GDM1 (cell line): ENCODE results near the gene POMC.
"Not testable (repeated sequence)": the region's sequence is repeated elsewhere in the genome, so short reads cannot be mapped to it uniquely, and the experiment has no call there.

Experiments
- DNase-seq: peaks from one replicate; lab custom pipeline; 2025; lab: John Stamatoyannopoulos, UW

Gene POMC

GRCh38 chr2:25176541-25177181, 8.3 kb upstream of the POMC start:
- DNase-seq = no peak

DNA sequence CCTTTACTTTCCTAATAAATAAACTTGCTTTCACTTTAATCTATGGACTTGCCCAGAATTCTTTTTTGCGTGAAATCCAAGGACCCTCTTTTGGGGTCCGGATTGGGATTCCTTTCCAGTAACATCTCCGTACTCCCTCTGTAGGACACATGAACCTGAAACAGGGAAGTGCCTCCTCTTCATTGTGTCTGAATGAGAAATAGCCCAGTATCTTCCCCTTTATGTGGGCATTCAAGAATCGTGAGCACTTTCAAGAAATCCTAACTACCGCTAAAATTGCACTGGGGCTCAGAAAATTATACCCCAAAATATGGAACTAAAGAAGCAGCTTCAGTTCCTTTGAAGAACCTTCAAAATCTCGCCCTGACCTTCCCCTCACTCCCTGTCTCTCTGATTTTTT, 7.8 kb upstream of the POMC start:
- DNase-seq = no peak

DNA sequence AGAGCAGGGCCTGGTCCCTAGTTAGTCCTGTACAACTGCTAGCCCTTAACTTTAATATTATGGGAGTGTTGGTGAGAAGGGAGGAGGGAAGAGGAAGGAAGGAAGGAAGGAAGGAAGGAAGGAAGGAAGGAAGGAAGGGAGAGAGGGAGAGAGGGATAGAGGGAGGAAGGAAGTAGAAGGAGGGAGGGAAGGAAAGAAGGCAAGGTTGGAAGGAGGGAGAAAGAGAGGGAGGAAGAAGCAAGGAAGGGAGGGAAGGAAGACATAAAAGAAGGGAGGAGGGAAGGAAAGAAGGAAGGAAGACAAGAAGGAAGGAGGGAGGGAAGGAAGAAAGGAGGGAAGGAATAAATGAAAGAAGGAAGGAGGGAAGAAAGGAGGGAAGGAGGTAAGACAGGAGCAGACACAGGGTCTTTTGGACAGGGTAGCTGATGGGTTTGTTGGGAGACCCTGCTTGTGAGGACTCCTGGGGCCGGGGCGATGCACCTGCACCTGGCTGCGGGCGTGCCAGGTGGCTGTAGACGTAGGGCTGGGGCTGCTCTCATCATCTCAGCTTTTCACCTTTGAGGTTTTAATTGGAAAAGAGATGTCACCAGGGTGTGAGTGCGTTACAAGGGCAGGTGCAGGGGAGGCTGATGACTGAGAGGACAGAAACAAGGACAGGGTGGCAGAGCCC, 5.9 kb upstream of the POMC start:
- no peak for DNase-seq

DNA sequence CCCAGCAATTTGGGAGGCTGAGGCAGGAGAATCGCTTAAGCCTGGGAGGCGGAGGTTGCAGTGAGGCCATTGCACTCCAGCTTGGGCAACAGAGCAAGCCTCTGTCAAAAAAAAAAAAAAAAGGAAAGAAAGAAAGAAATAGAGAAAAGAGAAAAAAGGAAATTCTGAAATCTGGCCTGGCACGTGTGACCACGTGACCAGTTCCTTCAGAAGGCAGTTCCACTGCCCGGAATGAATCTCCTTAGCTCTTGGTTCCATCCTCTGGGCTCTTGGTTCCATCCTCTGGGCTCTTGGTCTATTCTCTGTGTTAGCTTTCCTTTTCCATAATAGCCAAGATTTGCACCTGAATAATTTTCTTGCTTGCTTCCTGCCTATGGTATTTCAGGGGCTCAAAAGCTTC, 5.3 kb upstream of the POMC start:
- no peak for DNase-seq

GRCh38 chr2:25170888-25171287, 2.5 kb upstream of the POMC start:
- no peak for DNase-seq

GRCh38 chr2:25169073-25169470, 692 bp upstream of the POMC start:
- no peak for DNase-seq

GRCh38 chr2:25165992-25166875, 2.1 kb downstream of the POMC start:
- no peak for DNase-seq

- DNase-seq = no peak
Measured at GRCh38 chr2:25164561-25164960, 3.8 kb downstream of the POMC start.

GRCh38 chr2:25162061-25162460, 6.3 kb downstream of the POMC start:
- DNase-seq = not testable (repeated sequence)

- no peak for DNase-seq
Measured at GRCh38 chr2:25161055-25161781, 7.2 kb downstream of the POMC start.

- no peak for DNase-seq
Measured at GRCh38 chr2:25160376-25160775, 8.0 kb downstream of the POMC start.

- no peak for DNase-seq
Measured at GRCh38 chr2:25159949-25160348, 8.4 kb downstream of the POMC start.

GRCh38 chr2:25158096-25158852, 10.1 kb downstream of the POMC start:
- no peak for DNase-seq

DNA sequence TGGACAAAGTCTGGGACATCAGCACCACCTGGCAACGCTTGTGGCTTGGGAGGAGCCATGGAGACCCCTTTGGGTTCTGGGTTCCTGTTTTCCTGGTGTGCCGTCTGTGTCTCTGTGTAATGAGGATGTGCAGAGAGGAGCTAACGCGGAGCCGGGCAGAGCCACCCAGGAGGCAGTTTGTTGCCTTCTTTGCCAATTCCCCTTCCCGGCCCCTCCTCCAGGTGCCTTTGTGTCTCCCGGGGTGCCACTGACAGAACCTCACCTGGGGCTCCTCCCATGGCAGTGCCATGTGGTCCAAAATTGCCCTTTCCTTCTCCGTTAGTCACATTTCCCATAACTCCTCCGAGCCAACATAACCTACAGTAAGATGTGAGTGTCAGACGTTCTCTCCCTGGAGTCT, 13.0 kb downstream of the POMC start:
- DNase-seq = no peak

DNA sequence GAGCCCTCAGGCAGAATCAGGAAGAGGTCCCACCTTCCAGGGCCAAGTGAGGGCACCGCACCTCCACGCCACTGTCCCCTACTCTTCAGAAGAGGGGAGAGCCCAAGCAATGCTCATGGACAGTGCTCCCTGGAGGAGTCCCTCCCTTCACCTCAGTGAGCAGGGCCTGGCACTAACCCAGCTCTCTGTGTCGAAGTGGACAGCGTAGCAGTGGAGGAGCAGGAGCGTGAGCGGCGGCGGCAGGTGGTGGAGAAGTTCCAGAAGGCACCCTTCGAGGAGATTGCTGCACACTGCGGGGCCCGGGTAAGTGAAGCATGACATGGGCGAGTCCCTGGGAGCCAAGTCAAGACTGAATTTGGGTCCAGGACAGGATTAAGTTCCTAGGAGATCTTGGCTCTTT, 16.7 kb downstream of the POMC start:
- no peak for DNase-seq

DNA sequence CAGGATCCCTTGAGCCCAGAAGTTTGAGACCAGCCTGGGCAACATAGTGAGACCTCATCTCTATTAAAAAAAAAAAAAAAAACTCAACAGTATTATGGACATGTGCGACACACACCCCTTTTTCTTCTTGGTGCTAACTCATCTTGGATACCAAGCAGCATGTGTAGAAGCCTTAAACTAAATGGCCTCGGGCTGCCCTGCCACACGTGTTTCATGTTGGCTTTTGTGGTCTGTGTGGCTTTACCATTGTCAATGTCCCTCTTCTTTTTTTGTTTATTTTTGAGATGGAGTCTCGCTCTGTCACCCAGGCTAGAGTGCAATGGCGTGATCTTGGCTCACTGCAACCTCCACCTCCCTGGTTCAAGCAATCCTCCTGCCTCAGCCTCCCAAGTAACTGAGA, 17.4 kb downstream of the POMC start:
- DNase-seq = not testable (repeated sequence)

DNA sequence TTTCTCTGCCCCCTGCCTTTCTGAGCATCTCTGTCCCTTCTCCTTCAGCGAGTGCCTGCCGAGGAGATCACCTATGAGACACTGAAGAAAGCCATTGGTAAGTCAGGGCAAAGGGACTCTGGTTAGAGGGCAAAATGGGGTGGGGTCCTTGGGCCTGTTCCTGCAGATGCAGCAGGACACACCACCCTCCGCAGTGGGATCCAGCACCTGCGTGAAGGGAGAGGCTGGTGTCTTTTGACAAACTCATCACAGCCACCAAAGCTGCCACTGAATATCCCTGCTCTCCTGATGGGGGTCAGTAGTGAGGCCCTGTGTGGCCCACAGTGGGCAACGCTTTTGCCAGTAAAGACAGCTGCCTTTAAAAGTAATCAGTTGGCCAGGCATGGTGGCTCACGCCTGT, 18.7 kb downstream of the POMC start:
- no peak for DNase-seq

- DNase-seq = no peak
Measured at GRCh38 chr2:25146896-25147295, 21.5 kb downstream of the POMC start.

DNA sequence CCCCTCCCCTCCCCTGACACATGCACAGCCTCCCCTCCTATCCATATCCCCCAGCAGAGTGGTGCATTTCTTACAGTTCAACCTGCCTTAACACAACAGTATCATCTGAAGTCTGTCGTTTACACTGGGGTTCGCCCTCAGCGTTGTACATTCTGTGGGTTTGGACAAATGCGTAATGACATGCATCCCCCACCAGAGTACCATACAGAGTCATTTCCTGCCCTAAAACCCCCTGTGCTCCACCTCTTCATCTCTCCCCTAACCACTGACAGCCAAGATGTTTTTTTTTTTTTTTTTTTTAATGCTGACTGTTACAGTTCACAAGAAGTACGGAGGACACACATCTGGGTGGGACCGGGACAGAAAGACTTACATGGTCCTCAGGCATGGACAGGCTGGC, 22.6 kb downstream of the POMC start:
- DNase-seq = no peak

- DNase-seq = no peak
Measured at GRCh38 chr2:25141120-25141519, 27.3 kb downstream of the POMC start.

DNA sequence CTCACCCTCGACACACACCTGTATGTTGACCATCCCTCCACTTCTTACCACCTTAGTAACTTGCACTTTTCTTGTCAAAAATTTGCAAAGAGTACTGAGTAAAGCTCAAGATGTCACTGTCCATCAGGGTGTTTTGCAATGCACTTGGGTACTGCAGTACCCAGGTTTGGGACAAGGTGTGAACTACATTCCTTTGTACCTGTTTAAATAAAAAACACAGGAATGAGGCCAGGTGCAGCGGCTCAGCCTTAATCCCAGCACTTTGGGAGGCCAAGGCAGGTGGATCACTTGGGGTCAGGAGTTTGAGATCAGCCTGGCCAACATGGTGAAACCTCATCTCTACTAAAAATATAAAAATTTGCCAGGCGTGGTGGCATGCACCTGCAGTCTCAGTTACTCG, 27.8 kb downstream of the POMC start:
- not testable (repeated sequence) for DNase-seq

- DNase-seq = no peak
Measured at GRCh38 chr2:25132693-25133092, 35.7 kb downstream of the POMC start.
